Stimulated activated naive CD8-positive, alpha-beta T cell treated with anti-CD3 and anti-CD28 coated beads, Interleukin-15, Interleukin-2, amounts not matched to agents 100 ng/mL and 50 ng/mL, for 24 hours (primary cell): ENCODE data around the gene MXD4.

ENCODE experiments used
- H3K27ac Mint-ChIP-seq: one replicate; pipeline ENCODE4 v1.8.0; 2021; ENCODE audit warnings: mild to moderate bottlenecking, mixed read lengths
- H3K27me3 Mint-ChIP-seq: one replicate; pipeline ENCODE4 v1.8.0; 2021; ENCODE audit warnings: mixed read lengths
- H3K36me3 Mint-ChIP-seq: one replicate; pipeline ENCODE4 v1.8.0; 2021; ENCODE audit warnings: low read depth, mixed read lengths
- H3K4me1 Mint-ChIP-seq: one replicate; pipeline ENCODE4 v1.8.0; 2021; ENCODE audit warnings: low read depth, mixed read lengths
- H3K4me3 Mint-ChIP-seq: one replicate; pipeline ENCODE4 v1.8.0; 2021; ENCODE audit warnings: mild to moderate bottlenecking, mixed read lengths
- H3K9me3 Mint-ChIP-seq: one replicate; pipeline ENCODE4 v1.8.0; 2021; ENCODE audit warnings: mixed read lengths

The MXD4 gene

GRCh38 chr4:2265113-2266110, 3.5 kb upstream of the MXD4 start:
- Mint-ChIP-seq H3K36me3 (no peaks in the 10 kb centered on the region), H3K9me3 (no peaks in the 10 kb centered on the region), H3K4me1 (no peaks in the 10 kb centered on the region), H3K4me3 (no peak overlapping the region), H3K27ac (no peak overlapping the region), H3K27me3 (no peaks in the 10 kb centered on the region)

GRCh38 chr4:2264481-2265041, 2.7 kb upstream of the MXD4 start:
- H3K9me3 Mint-ChIP-seq = no peaks in the 10 kb centered on the region
- H3K4me1 Mint-ChIP-seq = no peaks in the 10 kb centered on the region
- no peak overlapping the region for H3K4me3 Mint-ChIP-seq
- H3K27me3 Mint-ChIP-seq = no peaks in the 10 kb centered on the region
- H3K27ac Mint-ChIP-seq = no peak overlapping the region
- no peaks in the 10 kb centered on the region for H3K36me3 Mint-ChIP-seq

GRCh38 chr4:2263926-2264321, 2.0 kb upstream of the MXD4 start:
- Mint-ChIP-seq H3K4me1 (no peaks in the 10 kb centered on the region), H3K9me3 (no peaks in the 10 kb centered on the region), H3K27me3 (no peaks in the 10 kb centered on the region), H3K27ac (no peak overlapping the region), H3K4me3 (no peak overlapping the region), H3K36me3 (no peaks in the 10 kb centered on the region)

- no peaks in the 10 kb centered on the region for H3K4me1 Mint-ChIP-seq
- H3K36me3 Mint-ChIP-seq = no peaks in the 10 kb centered on the region
- H3K9me3 Mint-ChIP-seq = no peaks in the 10 kb centered on the region
- peak overlapping the region; percentile 63 for H3K4me3 Mint-ChIP-seq
- H3K27ac Mint-ChIP-seq = no peak overlapping the region
- H3K27me3 Mint-ChIP-seq = no peaks in the 10 kb centered on the region
These were observed 988 bp upstream of the MXD4 start for GRCh38 chr4:2262944-2263250.

GRCh38 chr4:2262145-2262943, 435 bp upstream of the MXD4 start:
- Mint-ChIP-seq H3K27ac (no peak overlapping the region), H3K4me3 (peak overlapping the region; percentile 63), H3K4me1 (no peaks in the 10 kb centered on the region), H3K27me3 (no peaks in the 10 kb centered on the region), H3K9me3 (no peaks in the 10 kb centered on the region), H3K36me3 (no peaks in the 10 kb centered on the region)

- Mint-ChIP-seq H3K36me3 (no peaks in the 10 kb centered on the region), H3K4me1 (no peaks in the 10 kb centered on the region), H3K27ac (no peak overlapping the region)
These were observed 628 bp downstream of the MXD4 start for GRCh38 chr4:2261110-2261852.

GRCh38 chr4:2260344-2261109, 1.4 kb downstream of the MXD4 start:
- H3K36me3 Mint-ChIP-seq = no peaks in the 10 kb centered on the region
- H3K27ac Mint-ChIP-seq = no peak overlapping the region
- H3K27me3 Mint-ChIP-seq = no peaks in the 10 kb centered on the region
- peak overlapping the region; percentile 51 for H3K4me3 Mint-ChIP-seq
- H3K4me1 Mint-ChIP-seq = no peaks in the 10 kb centered on the region
- H3K9me3 Mint-ChIP-seq = no peaks in the 10 kb centered on the region

More at GRCh38 chr4:2261110-2261852, 628 bp downstream of the MXD4 start:
- Mint-ChIP-seq H3K27me3 (no peaks in the 10 kb centered on the region), H3K9me3 (no peaks in the 10 kb centered on the region), H3K4me3 (peak overlapping the region; percentile 51)

GRCh38 chr4:2259541-2260343, 2.2 kb downstream of the MXD4 start:
- Mint-ChIP-seq H3K27ac (no peak overlapping the region), H3K36me3 (no peaks in the 10 kb centered on the region), H3K4me3 (peak overlapping the region; percentile 51)

GRCh38 chr4:2259036-2259540, 2.8 kb downstream of the MXD4 start:
- no peak overlapping the region for H3K27ac Mint-ChIP-seq

More at GRCh38 chr4:2259541-2260343, 2.2 kb downstream of the MXD4 start:
- Mint-ChIP-seq H3K9me3 (no peaks in the 10 kb centered on the region), H3K4me1 (no peaks in the 10 kb centered on the region), H3K27me3 (no peaks in the 10 kb centered on the region)

GRCh38 chr4:2258091-2259035, 3.5 kb downstream of the MXD4 start:
- H3K27me3 Mint-ChIP-seq = no peaks in the 10 kb centered on the region
- no peaks in the 10 kb centered on the region for H3K36me3 Mint-ChIP-seq
- H3K4me1 Mint-ChIP-seq = no peaks in the 10 kb centered on the region
- H3K4me3 Mint-ChIP-seq = no peak overlapping the region
- H3K9me3 Mint-ChIP-seq = no peaks in the 10 kb centered on the region
- no peak overlapping the region for H3K27ac Mint-ChIP-seq

More at GRCh38 chr4:2259036-2259540, 2.8 kb downstream of the MXD4 start:
- no peak overlapping the region for H3K4me3 Mint-ChIP-seq
- H3K9me3 Mint-ChIP-seq = no peaks in the 10 kb centered on the region
- no peaks in the 10 kb centered on the region for H3K27me3 Mint-ChIP-seq
- H3K4me1 Mint-ChIP-seq = no peaks in the 10 kb centered on the region
- no peaks in the 10 kb centered on the region for H3K36me3 Mint-ChIP-seq

- Mint-ChIP-seq H3K27ac (no peak overlapping the region), H3K9me3 (no peaks in the 10 kb centered on the region), H3K4me3 (no peak overlapping the region), H3K27me3 (no peaks in the 10 kb centered on the region), H3K36me3 (no peaks in the 10 kb centered on the region), H3K4me1 (no peaks in the 10 kb centered on the region)
These were observed 4.4 kb downstream of the MXD4 start for GRCh38 chr4:2257361-2258081.

GRCh38 chr4:2256781-2257191, 5.1 kb downstream of the MXD4 start:
- no peak overlapping the region for H3K27ac Mint-ChIP-seq

More at GRCh38 chr4:2256781-2257191, 5.1 kb downstream of the MXD4 start:
- no peaks in the 10 kb centered on the region for H3K9me3 Mint-ChIP-seq
- no peaks in the 10 kb centered on the region for H3K27me3 Mint-ChIP-seq
- no peak overlapping the region for H3K4me3 Mint-ChIP-seq
- H3K36me3 Mint-ChIP-seq = no peaks in the 10 kb centered on the region
- H3K4me1 Mint-ChIP-seq = no peaks in the 10 kb centered on the region
